Endothelial cell of umbilical vein (primary cell): ENCODE results near the gene FHDC1. TPM values are rescaled to one million over a fixed set of nuclear protein-coding genes. Genes with fewer than 3 reads are reported as not detected.

Experiments used
- BruUV-seq: library from RNA; stranded (reverse); fragments of 400-500 nt; replicated peaks from 2 replicates; lab custom pipeline; 2021; lab: Mats Ljungman, UMichigan
- CTCF ChIA-PET: fragments of 300-600, 350-600 bp; sonication (Branson Sonifier 250); formaldehyde crosslinking; loops from one replicate; lab custom pipeline; 2021; ENCODE audit warnings: antibody characterized with exemption, inconsistent platforms; lab: Charles Lee
- POLR2A ChIA-PET: fragments of 300-600, 350-600 bp; sonication (Branson Sonifier 250); formaldehyde crosslinking; loops from one replicate; lab custom pipeline; 2021; ENCODE audit warnings: antibody characterized with exemption, inconsistent platforms; lab: Charles Lee
- DNase-seq: peaks from one replicate; pipeline ENCODE4 v3.0.0-alpha.2; 2011; ENCODE audit warnings: low read depth, low spot score
- FAIRE-seq: peaks from 2 replicates; lab custom pipeline; 2011; peaks lifted over from hg19 to GRCh38; lab: Jason Lieb, UNC
- H2AFZ ChIP-seq: 2 replicates; pipeline ENCODE4 v1.6.0; 2012; ENCODE audit warnings: low read depth, low read length, control low read depth, inconsistent platforms
- H3K27ac ChIP-seq: 2 replicates; pipeline ENCODE4 v1.5.1; 2011; ENCODE audit warnings: low read depth, mild to moderate bottlenecking, control low read depth, low read length, moderate library complexity; ENCODE audit not compliant: insufficient read depth
- H3K27me3 ChIP-seq, 2 experiments: 2 replicates each; pipeline versions ENCODE4 v1.6.0 to v1.6.1; 2011; ENCODE audit warnings: low read length in 2 of 2, mixed read lengths in 1 of 2; ENCODE audit not compliant: control insufficient read depth in 2 of 2, insufficient read depth in 2 of 2
- H3K36me3 ChIP-seq, 2 experiments: 2 replicates in 1 of 2; 3 replicates in 1 of 2; pipeline ENCODE4 v1.5.1; 2011; ENCODE audit warnings: low read length in 2 of 2, mild to moderate bottlenecking in 1 of 2, moderate library complexity in 1 of 2; ENCODE audit not compliant: control insufficient read depth in 2 of 2, insufficient read depth in 2 of 2; ENCODE audit errors: extremely low read depth in 1 of 2
- H3K4me1 ChIP-seq: 3 replicates; pipeline ENCODE4 v1.5.1; 2011; ENCODE audit warnings: mild to moderate bottlenecking, low read length; ENCODE audit not compliant: control insufficient read depth, insufficient read depth; ENCODE audit errors: extremely low read depth
- H3K4me2 ChIP-seq: 2 replicates; pipeline ENCODE4 v1.6.1; 2011; ENCODE audit warnings: low read length, control low read depth, mixed read lengths; ENCODE audit not compliant: insufficient read depth
- H3K4me3 ChIP-seq, 3 experiments: fragments of 200-600 bp in 1 of 3; sonication (generic), shearing (Covaris generic) in 1 of 3; replicated peaks in 1 of 3; 2 replicates each; pipeline ENCODE4 v1.5.1; 2011 to 2016; ENCODE audit warnings: control low read depth in 3 of 3, low read length in 3 of 3, mild to moderate bottlenecking in 2 of 3, inconsistent platforms in 1 of 3, low read depth in 1 of 3, moderate library complexity in 1 of 3; ENCODE audit not compliant: insufficient read depth in 1 of 3
- H3K79me2 ChIP-seq: 2 replicates; pipeline ENCODE4 v1.6.0; 2012; ENCODE audit warnings: low read length, inconsistent platforms; ENCODE audit not compliant: control insufficient read depth, insufficient read depth
- H3K9ac ChIP-seq: replicated peaks from 2 replicates; pipeline ENCODE3; 2011; ENCODE audit warnings: low read length, control low read depth; ENCODE audit not compliant: insufficient read depth; ENCODE audit errors: extremely low read depth
- H3K9me1 ChIP-seq: replicated peaks from 3 replicates; pipeline ENCODE4 v1.6.0; 2011; ENCODE audit warnings: mild to moderate bottlenecking, low read length; ENCODE audit not compliant: control insufficient read depth, insufficient read depth; ENCODE audit errors: extremely low read depth
- H3K9me3 ChIP-seq: replicated peaks from 2 replicates; pipeline ENCODE4 v1.5.1; 2012; ENCODE audit warnings: low read length, inconsistent platforms; ENCODE audit not compliant: control insufficient read depth, insufficient read depth
- H4K20me1 ChIP-seq: replicated peaks from 2 replicates; pipeline ENCODE3; 2011; ENCODE audit warnings: mild to moderate bottlenecking, low read length; ENCODE audit not compliant: control insufficient read depth, insufficient read depth; ENCODE audit errors: extremely low read depth
- EZH2 ChIP-seq: IDR thresholded peaks from 2 replicates; pipeline ENCODE4 v1.6.1; 2012; ENCODE audit warnings: borderline replicate concordance, low read depth, mild to moderate bottlenecking, moderate library complexity, low read length, inconsistent platforms; ENCODE audit not compliant: severe bottlenecking
- FOS ChIP-seq: IDR thresholded peaks from 2 replicates; pipeline ENCODE4 v1.6.1; 2011; ENCODE audit warnings: mild to moderate bottlenecking, low read length, moderate library complexity, borderline replicate concordance; ENCODE audit not compliant: insufficient read depth
- GATA2 ChIP-seq: IDR thresholded peaks from 2 replicates; pipeline ENCODE4 v1.7.0; 2011; ENCODE audit warnings: low read depth, mild to moderate bottlenecking, moderate library complexity, mixed read lengths, low read length; ENCODE audit not compliant: insufficient read length, insufficient read depth
- JUN ChIP-seq: IDR thresholded peaks from 2 replicates; pipeline ENCODE4 v1.6.1; 2011; ENCODE audit warnings: borderline replicate concordance, low read depth; ENCODE audit not compliant: insufficient read length, insufficient read depth
- MAX ChIP-seq: IDR thresholded peaks from 2 replicates; pipeline ENCODE4 v1.6.1; 2011; ENCODE audit not compliant: insufficient read depth, insufficient read length
- MYC ChIP-seq: IDR thresholded peaks from one replicate; pipeline ENCODE4 v1.6.1; 2011; ENCODE audit warnings: mild to moderate bottlenecking, low read depth, low read length
- POLR2A ChIP-seq: IDR thresholded peaks from 2 replicates; pipeline ENCODE4 v1.6.1; 2012; ENCODE audit warnings: low read depth, mild to moderate bottlenecking, control low read depth, low read length
- POLR2AphosphoS5 ChIP-seq: IDR thresholded peaks from 2 replicates; pipeline ENCODE4 v1.6.1; 2012; ENCODE audit warnings: low read depth, mild to moderate bottlenecking, control low read depth, low read length, moderate library complexity; ENCODE audit not compliant: insufficient read depth
- dilution Hi-C: fragments of 300-500 bp; cut with MboI; formaldehyde crosslinking; loops from one replicate; pipeline ENCODE4 v1.15.0; 2019; ENCODE audit warnings: low sequenced_read_pairs; ENCODE audit not compliant: extremely low pct_ligation_motif_present
- intact Hi-C: fragments of 100-400 bp; cut with micrococcal nuclease; formaldehyde crosslinking; loops from one replicate; pipeline ENCODE4 v1.10.0; 2022
- polyA plus RNA-seq, 4 experiments: library from polyadenylated mRNA; depleted of rRNA in 3 of 4; stranded (reverse) in 3 of 4; unstranded in 1 of 4; fragments of >200 nt; gene quantifications; 2 replicates each; pipeline versions ENCODE4 v1.2.1 to v1.2.3, GENCODE V29; 2011 to 2012; ENCODE audit warnings: missing spikeins in 1 of 4
- total RNA-seq: library from RNA; stranded (reverse); gene quantifications from 2 replicates; pipeline ENCODE4 v1.2.3, GENCODE V29; 2021
- TF ChIP-seq, protein P1 (sequence below), 2 donors: IDR thresholded peaks; 1 replicate in 1 of 2; 2 replicates in 1 of 2; pipeline ENCODE4 v1.5.1; 2011; ENCODE audit warnings: low read length in 2 of 2, mild to moderate bottlenecking in 2 of 2, moderate library complexity in 2 of 2, control low read depth in 1 of 2, inconsistent platforms in 1 of 2, low read depth in 1 of 2; ENCODE audit not compliant: insufficient read depth in 1 of 2; ENCODE audit errors: extremely low read depth in 1 of 2

The FHDC1 gene
- total and polyA plus RNA-seq, 2 donors (not counting 3 experiments of a cell fraction or from before 2014, with no cell fraction given), result 0.03 to 0.18 TPM

GRCh38 chr4:153000076-153000420 is 63.9 kb downstream of the FHDC1 start:
- POLR2A ChIA-PET, result no interaction called here
- H3K4me3 ChIP-seq, result no peak overlapping the region
- dilution Hi-C loops (no loop called here), intact Hi-C loops (no loop called here)
- H3K9me1 ChIP-seq, result no peaks in the 10 kb centered on the region
- no peak overlapping the region for H2AFZ ChIP-seq
- H3K4me1 ChIP-seq, result peaks cover 6% of the 10 kb centered on the region
- no TSS peak for BruUV-seq
- no peak overlapping the region for H3K27ac ChIP-seq
- no peak overlapping the region for H3K9ac ChIP-seq
- H3K27me3 ChIP-seq, result peaks cover 0 to 2% of the 10 kb centered on the region in 2 experiments
- CTCF ChIA-PET, result no interaction called here
- H3K9me3 ChIP-seq, result no peaks in the 10 kb centered on the region
- no peak overlapping the region for H3K4me2 ChIP-seq
- no peak for DNase-seq
- H3K36me3 ChIP-seq, result no peaks in the 10 kb centered on the region
- TF ChIP-seq JUN (no peak), POLR2AphosphoS5 (no peak), EZH2 (no peak), FOS (no peak), POLR2A (no peak), MYC (no peak), GATA2 (no peak), MAX (no peak)
- TF ChIP-seq, protein P1, sequence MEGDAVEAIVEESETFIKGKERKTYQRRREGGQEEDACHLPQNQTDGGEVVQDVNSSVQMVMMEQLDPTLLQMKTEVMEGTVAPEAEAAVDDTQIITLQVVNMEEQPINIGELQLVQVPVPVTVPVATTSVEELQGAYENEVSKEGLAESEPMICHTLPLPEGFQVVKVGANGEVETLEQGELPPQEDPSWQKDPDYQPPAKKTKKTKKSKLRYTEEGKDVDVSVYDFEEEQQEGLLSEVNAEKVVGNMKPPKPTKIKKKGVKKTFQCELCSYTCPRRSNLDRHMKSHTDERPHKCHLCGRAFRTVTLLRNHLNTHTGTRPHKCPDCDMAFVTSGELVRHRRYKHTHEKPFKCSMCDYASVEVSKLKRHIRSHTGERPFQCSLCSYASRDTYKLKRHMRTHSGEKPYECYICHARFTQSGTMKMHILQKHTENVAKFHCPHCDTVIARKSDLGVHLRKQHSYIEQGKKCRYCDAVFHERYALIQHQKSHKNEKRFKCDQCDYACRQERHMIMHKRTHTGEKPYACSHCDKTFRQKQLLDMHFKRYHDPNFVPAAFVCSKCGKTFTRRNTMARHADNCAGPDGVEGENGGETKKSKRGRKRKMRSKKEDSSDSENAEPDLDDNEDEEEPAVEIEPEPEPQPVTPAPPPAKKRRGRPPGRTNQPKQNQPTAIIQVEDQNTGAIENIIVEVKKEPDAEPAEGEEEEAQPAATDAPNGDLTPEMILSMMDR (IDR thresholded peaks at IDR 0.05; ENCODE audit: extremely low read depth in 1 of 2, insufficient read depth in 1 of 2, low read depth in 1 of 2, low read length in 2 of 2), result no peak
- FAIRE-seq, result no peak
- H3K79me2 ChIP-seq, result no peaks in the 10 kb centered on the region
- no peaks in the 10 kb centered on the region for H4K20me1 ChIP-seq
